K562 (cell line): ENCODE data around the gene FAM167B. TPM values are rescaled to one million over a fixed set of nuclear protein-coding genes. Genes with fewer than 3 reads are reported as not detected.

Experiments
- ATAC-seq: fragments of 200-7000 bp; cut with Tn5 transposase; 3 replicates; pipeline ENCODE4 v1.9.1; 2020; ENCODE audit warnings: moderate library complexity
- BruUV-seq: library from RNA; stranded (reverse); fragments of 400-500 nt; replicated peaks from 2 replicates; lab custom pipeline; 2021; lab: Mats Ljungman, UMichigan
- CTCF ChIA-PET: fragments of 300-600 bp; formaldehyde crosslinking; extraction: SDS; loops from one replicate; lab custom pipeline; 2021; ENCODE audit warnings: low intra/inter-chr PET ratio; lab: Yijun Ruan, JAX
- POLR2A ChIA-PET: fragments of 300-600, 350-650 bp; sonication (Branson Sonifier 250); formaldehyde crosslinking; extraction: SDS; loops from one replicate; lab custom pipeline; 2021; ENCODE audit warnings: antibody characterized with exemption, inconsistent platforms; lab: Yijun Ruan, JAX
- DNase-seq, 4 experiments: peaks; one replicate each; pipeline versions ENCODE4 v3.0.0 to v3.0.0-alpha.2; 2011 to 2018; ENCODE audit warnings: low spot score in 3 of 4, mixed read lengths in 3 of 4; ENCODE audit errors: extremely low read depth in 1 of 4
- FAIRE-seq: peaks from 2 replicates; lab custom pipeline; 2011; peaks lifted over from hg19 to GRCh38; lab: Jason Lieb, UNC
- H2AFZ ChIP-seq: 2 replicates; pipeline ENCODE4 v1.6.0; 2011; ENCODE audit warnings: low read depth, low read length, control low read depth, inconsistent platforms
- H3K27ac ChIP-seq: fragments of 200-600 bp; 3 replicates; pipeline ENCODE4 v1.8.0; 2011; ENCODE audit warnings: low read depth, mild to moderate bottlenecking, control low read depth, inconsistent platforms, low read length, moderate library complexity, mixed read lengths; ENCODE audit errors: extremely low read depth
- H3K27me3 ChIP-seq, 2 experiments: fragments of 300-600 bp in 1 of 2; 2 replicates in 1 of 2; 3 replicates in 1 of 2; pipeline versions ENCODE4 v1.6.0 to v1.8.0; 2011; ENCODE audit warnings: inconsistent platforms in 2 of 2, low read length in 2 of 2, mild to moderate bottlenecking in 1 of 2, mixed read lengths in 1 of 2, moderate library complexity in 1 of 2; ENCODE audit not compliant: control insufficient read depth in 2 of 2, insufficient read depth in 2 of 2
- H3K36me3 ChIP-seq: fragments of 300-600 bp; 3 replicates; pipeline ENCODE4 v1.8.0; 2011; ENCODE audit warnings: mild to moderate bottlenecking, low read length, inconsistent platforms; ENCODE audit not compliant: control insufficient read depth, insufficient read depth
- H3K4me1 ChIP-seq, 2 experiments: fragments of 200-600 bp in 1 of 2; replicated peaks in 1 of 2; 2 replicates in 1 of 2; 3 replicates in 1 of 2; pipeline versions ENCODE4 v1.5.1 to v1.8.0; 2011; ENCODE audit warnings: inconsistent platforms in 2 of 2, low read length in 2 of 2, mild to moderate bottlenecking in 1 of 2, mixed read lengths in 1 of 2, moderate library complexity in 1 of 2; ENCODE audit not compliant: control insufficient read depth in 2 of 2, insufficient read depth in 2 of 2
- H3K4me2 ChIP-seq: 2 replicates; pipeline ENCODE4 v1.6.1; 2011; ENCODE audit warnings: low read length, control low read depth, inconsistent platforms, mixed read lengths; ENCODE audit not compliant: insufficient read depth
- H3K4me3 ChIP-seq: fragments of 200-600 bp; sonication (generic), shearing (Covaris generic); 2 replicates; pipeline ENCODE4 v1.5.1; 2016; ENCODE audit warnings: control low read depth, inconsistent platforms
- H3K79me2 ChIP-seq: fragments of 200-600 bp; 3 replicates; pipeline ENCODE4 v1.8.0; 2011; ENCODE audit warnings: low read length, inconsistent platforms; ENCODE audit not compliant: control insufficient read depth, insufficient read depth
- H3K9ac ChIP-seq, 2 experiments: 2 replicates each; pipeline versions ENCODE4 v1.6.0 to v1.6.1; 2011; ENCODE audit warnings: low read depth in 2 of 2, low read length in 2 of 2, control low read depth in 1 of 2, inconsistent platforms in 1 of 2, mild to moderate bottlenecking in 1 of 2, mixed read lengths in 1 of 2; ENCODE audit not compliant: insufficient read depth in 1 of 2
- H3K9me1 ChIP-seq: one replicate; pipeline ENCODE4 v1.6.0; 2011; ENCODE audit warnings: inconsistent platforms, mild to moderate bottlenecking, low read length, moderate library complexity; ENCODE audit not compliant: control insufficient read depth, insufficient read depth
- H3K9me3 ChIP-seq: replicated peaks from 2 replicates; pipeline ENCODE4 v1.5.1; 2011; ENCODE audit warnings: low read depth, low read length, inconsistent platforms; ENCODE audit not compliant: control insufficient read depth, insufficient read depth
- H4K20me1 ChIP-seq: replicated peaks from 2 replicates; pipeline ENCODE4 v1.6.1; 2011; ENCODE audit warnings: low read length, inconsistent platforms, mixed read lengths; ENCODE audit not compliant: control insufficient read depth, insufficient read depth
- GABPB1 ChIP-seq: sonication (generic); formaldehyde crosslinking; IDR thresholded peaks from 2 replicates; pipeline ENCODE4 v1.8.0; 2022; ENCODE audit warnings: mild to moderate bottlenecking, missing genetic modification reagents
- LCOR ChIP-seq: sonication (generic); formaldehyde crosslinking; IDR thresholded peaks from 2 replicates; pipeline ENCODE4 v1.8.0; 2022; ENCODE audit warnings: mild to moderate bottlenecking, missing genetic modification reagents
- MAFK ChIP-seq: IDR thresholded peaks from 2 replicates; pipeline ENCODE4 v1.6.1; 2011; ENCODE audit warnings: low read length, improper control_type of control experiment
- MAX ChIP-seq: sonication (generic); formaldehyde crosslinking; IDR thresholded peaks from 2 replicates; pipeline ENCODE4 v1.9.0; 2022; ENCODE audit warnings: mild to moderate bottlenecking, missing genetic modification reagents
- NFIC ChIP-seq: fragments of 450-650 bp; IDR thresholded peaks from 2 replicates; pipeline ENCODE4 v1.6.1; 2017; ENCODE audit warnings: mild to moderate bottlenecking, inconsistent platforms
- POLR2AphosphoS2 ChIP-seq: IDR thresholded peaks from 2 replicates; pipeline ENCODE4 v1.6.1; 2012; ENCODE audit warnings: low read length, improper control_type of control experiment
- POLR2B ChIP-seq: fragments of 450-650 bp; IDR thresholded peaks from 2 replicates; pipeline ENCODE4 v1.6.1; 2018; ENCODE audit warnings: low read depth; ENCODE audit not compliant: partially characterized antibody
- POLR2G ChIP-seq: fragments of 200-400 bp; formaldehyde crosslinking; IDR thresholded peaks from 2 replicates; pipeline ENCODE4 v1.6.1; 2017; ENCODE audit warnings: low read depth, mild to moderate bottlenecking, antibody characterized with exemption, low read length, moderate library complexity
- POLR2H ChIP-seq: IDR thresholded peaks from 2 replicates; pipeline ENCODE4 v1.6.1; 2016; ENCODE audit warnings: missing genetic modification characterization, low read depth, mild to moderate bottlenecking, control low read depth, missing compliant biosample characterization, moderate library complexity
- POU5F1 ChIP-seq: fragments of 150-350 bp; IDR thresholded peaks from 2 replicates; pipeline ENCODE4 v1.6.1; 2014; ENCODE audit warnings: borderline replicate concordance, low read length, low read depth, mild to moderate bottlenecking; ENCODE audit not compliant: partially characterized antibody
- RBFOX2 ChIP-seq: fragments of 200-400 bp; formaldehyde crosslinking; IDR thresholded peaks from 2 replicates; pipeline ENCODE4 v1.6.1; 2017; ENCODE audit warnings: low read depth, mild to moderate bottlenecking, low read length, moderate library complexity
- RBM39 ChIP-seq: fragments of 200-400 bp; formaldehyde crosslinking; optimal IDR thresholded peaks from 2 replicates; pipeline ENCODE3; 2018; ENCODE audit warnings: low read depth, low read length
- RFX1 ChIP-seq: fragments of 450-650 bp; IDR thresholded peaks from 2 replicates; pipeline ENCODE4 v1.6.1; 2016; ENCODE audit warnings: mild to moderate bottlenecking, moderate library complexity
- RNF2 ChIP-seq: sonication (generic); IDR thresholded peaks from 2 replicates; pipeline ENCODE4 v1.6.1; 2016
- SMAD2 ChIP-seq: fragments of 150-350 bp; IDR thresholded peaks from 2 replicates; pipeline ENCODE4 v1.6.1; 2014; ENCODE audit warnings: low read depth, mild to moderate bottlenecking, low read length
- TFAP4 ChIP-seq: sonication (generic); formaldehyde crosslinking; IDR thresholded peaks from 2 replicates; pipeline ENCODE4 v1.8.0; 2022; ENCODE audit warnings: missing genetic modification reagents, mild to moderate bottlenecking, moderate library complexity, borderline replicate concordance
- USF1 ChIP-seq: sonication (generic); formaldehyde crosslinking; IDR thresholded peaks from 2 replicates; pipeline ENCODE4 v1.9.0; 2022; ENCODE audit warnings: mild to moderate bottlenecking, missing genetic modification reagents
- ZBTB8A ChIP-seq: fragments of 450-650 bp; IDR thresholded peaks from 2 replicates; pipeline ENCODE4 v1.6.1; 2018; ENCODE audit warnings: mild to moderate bottlenecking, moderate library complexity; ENCODE audit not compliant: partially characterized antibody
- ZNF143 ChIP-seq: sonication (generic); formaldehyde crosslinking; IDR thresholded peaks from 2 replicates; pipeline ENCODE4 v1.9.0; 2022; ENCODE audit warnings: mild to moderate bottlenecking, missing genetic modification reagents
- ZNF23 ChIP-seq: fragments of 250-450 bp; sonication (Bioruptor Pico); IDR thresholded peaks from 2 replicates; pipeline ENCODE4 v1.4.0; 2020; ENCODE audit warnings: mild to moderate bottlenecking
- ZNF384 ChIP-seq: IDR thresholded peaks from 2 replicates; pipeline ENCODE4 v1.6.1; 2012; ENCODE audit warnings: low read depth, low read length, improper control_type of control experiment
- ZNF445 ChIP-seq: fragments of 250-450 bp; sonication (Bioruptor Pico); IDR thresholded peaks from 2 replicates; pipeline ENCODE4 v1.4.0; 2020; ENCODE audit warnings: low read depth, mild to moderate bottlenecking, moderate library complexity
- ZNF507 ChIP-seq: conservative IDR thresholded peaks from 2 replicates; pipeline ENCODE4 v1.6.1; 2017; ENCODE audit warnings: missing genetic modification characterization, missing compliant biosample characterization
- ZNF785 ChIP-seq: fragments of 250-450 bp; sonication (Bioruptor Pico); IDR thresholded peaks from 2 replicates; pipeline ENCODE4 v1.4.0; 2020; ENCODE audit warnings: mild to moderate bottlenecking
- WGBS: fragments of 100-300 bp; shearing (Covaris generic); methylation state at CpG from one replicate; pipeline ENCODE4 v1.1.6; 2016; ENCODE audit warnings: low coverage, mixed read lengths; ENCODE audit not compliant: insufficient coverage; ENCODE audit errors: missing lambda C conversion rate; 5-methylcytosine and 5-hydroxymethylcytosine counted together
- in situ Hi-C: fragments of 300-500 bp; cut with MboI; formaldehyde crosslinking; loops from 4 replicates; pipeline ENCODE4 v1.15.0; 2018; ENCODE audit warnings: inconsistent platforms, mixed read lengths
- intact Hi-C: fragments of 100-400 bp; cut with micrococcal nuclease; formaldehyde crosslinking; loops from 2 replicates; pipeline ENCODE4 v1.14.2; 2022
- polyA plus RNA-seq, 8 experiments: library from polyadenylated mRNA; depleted of rRNA in 4 of 8; stranded (reverse) in 5 of 8; unstranded in 3 of 8; fragments of >200 nt; fragmentation: Nextera tagmentation in 2 of 8; fragmentation: Illumina TruSeq in 1 of 8; extraction: Ambion mirVana in 2 of 8; extraction: Trizol in 1 of 8; gene quantifications; 2 replicates each; pipeline versions ENCODE4 v1.2.1 to v1.2.3, GENCODE V29; 2011 to 2014; ENCODE audit warnings: inconsistent platforms in 1 of 8, missing spikeins in 1 of 8
- total RNA-seq, 7 experiments: library from RNA; depleted of rRNA in 6 of 7; stranded (reverse); fragments of >200 nt in 6 of 7; fragmentation: Illumina TruSeq in 2 of 7; extraction: Trizol in 2 of 7; gene quantifications; 2 replicates each; pipeline versions ENCODE4 v1.2.1 to v1.2.3, GENCODE V29; 2011 to 2021; ENCODE audit warnings: low replicate concordance in 1 of 7

Gene FAM167B
- total and polyA plus RNA-seq, 9 of the 15 experiments (the other 6 are each of a cell fraction or from before 2014, with no cell fraction given): not detected

GRCh38 chr1:32208891-32209328, 38.1 kb upstream of the FAM167B start, which contains the start of gene DCDC2B:
DCDC2B (plus strand) TSS chr1:32209089; CDS start chr1:32209094, 5 bp downstream.
- Histone ChIP-seq H2AFZ (no peak within 1 kb of the TSS), H3K27ac (no peak within 1 kb of the TSS), H3K79me2 (peaks cover 13% of the 10 kb centered on the region), H3K4me1 (peaks cover 10 to 28% of the 10 kb centered on the region in 2 experiments; a peak in 4 of 5 replicates), H3K4me2 (no peak within 1 kb of the TSS), H3K9me3 (no peaks in the 10 kb centered on the region), H3K4me3 (no peak within 1 kb of the TSS), H4K20me1 (no peaks in the 10 kb centered on the region), H3K36me3 (peaks cover 28% of the 10 kb centered on the region; the same call in 2 of the 3 replicates), H3K9ac (peak within 1 kb of the TSS in 1 of 2 experiments; percentile 62; a peak in 2 of 4 replicates), H3K27me3 (no peaks in the 10 kb centered on the region), H3K9me1 (peaks cover 4% of the 10 kb centered on the region)
- no TSS peak for BruUV-seq
- intact Hi-C loops: loop anchor here (5.0 kb wide), 1 partner anchor 38 kb away; the partner anchor contains the start of gene FAM167B
- ATAC-seq (no peak; the same call in 1 of the 3 replicates), FAIRE-seq (peak; percentile 66), DNase-seq (peak in 1 of 4 experiments; percentile 57)
- ChIA-PET CTCF (no interaction called here), POLR2A (interaction anchor here (0.5 to 7.8 kb wide), 7 partner anchors 8 to 126 kb away, joined by 3 to 80 read pairs (median 5); partner anchors contain the start of gene CCDC28B)
- WGBS: 80% methylated on average over 5 of the region's 5 CpGs
- in situ Hi-C loops: no loop called here
- TF ChIP-seq POU5F1 (no peak), ZNF384 (no peak), RBM39 (no peak), GABPB1 (CRISPR knock-in tag) (no peak), ZNF445 (CRISPR knock-in tag) (no peak), ZNF507 (tag) (no peak), NFIC (peak; percentile 54), RFX1 (peak; percentile 89), ZBTB8A (no peak), POLR2B (peak; percentile 14), USF1 (0 out of 2 replicates have a peak, but pooled peaks have one; percentile 9), POLR2AphosphoS2 (0 out of 2 replicates have a peak, but pooled peaks have one; percentile 31), ZNF23 (no peak), RNF2 (no peak), RBFOX2 (peak; percentile 45; the same call in 1 of the 2 replicates), SMAD2 (no peak), POLR2H (tag) (no peak), ZNF143 (CRISPR knock-in tag) (0 out of 2 replicates have a peak, but pooled peaks have one; percentile 11), MAFK (no peak), LCOR (CRISPR knock-in tag) (0 out of 2 replicates have a peak, but pooled peaks have one; percentile 49), ZNF785 (CRISPR knock-in tag) (no peak), TFAP4 (peak; percentile 69; the same call in 1 of the 2 replicates), MAX (0 out of 2 replicates have a peak, but pooled peaks have one; percentile 26), POLR2G (peak; percentile 67)
